NCI-H2171 (cell line): ENCODE results near the gene TSPAN13.

Source experiments
- DNase-seq: peaks from one replicate; lab custom pipeline; 2025; lab: John Stamatoyannopoulos, UW

Gene TSPAN13

GRCh38 chr7:16813232-16813616, 59.7 kb downstream of the TSPAN13 start:
- no peak for DNase-seq

- no peak for DNase-seq
Measured at GRCh38 chr7:16815001-16815400, 61.4 kb downstream of the TSPAN13 start.

- no peak for DNase-seq
Measured at GRCh38 chr7:16816824-16817223, 63.3 kb downstream of the TSPAN13 start.

GRCh38 chr7:16817536-16817935, 64.0 kb downstream of the TSPAN13 start:
- DNase-seq = no peak

- DNase-seq = no peak
Measured at GRCh38 chr7:16818732-16819131, 65.2 kb downstream of the TSPAN13 start.

- DNase-seq = no peak
Measured at GRCh38 chr7:16822029-16822428, 68.5 kb downstream of the TSPAN13 start.

GRCh38 chr7:16826060-16826459, 72.5 kb downstream of the TSPAN13 start:
- no peak for DNase-seq

GRCh38 chr7:16833373-16833772, 79.8 kb downstream of the TSPAN13 start:
- DNase-seq = no peak
